Activated T-cell treated with anti-CD3 and anti-CD28 coated beads, Interleukin-2, amount 50 U/mL, for 24 hours (primary cell): ENCODE data around the gene PLK1.

Experiments
- DNase-seq: peaks from one replicate; pipeline ENCODE4 v3.0.0-alpha.2; 2020
- H3K27ac Mint-ChIP-seq: 2 replicates; pipeline ENCODE4 v1.8.0; 2020; ENCODE audit warnings: mild to moderate bottlenecking, mixed read lengths
- H3K27me3 Mint-ChIP-seq: 2 replicates; pipeline ENCODE4 v1.8.0; 2020; ENCODE audit warnings: mixed read lengths
- H3K36me3 Mint-ChIP-seq: 2 replicates; pipeline ENCODE4 v1.8.0; 2020; ENCODE audit warnings: low read depth, mixed read lengths
- H3K4me1 Mint-ChIP-seq: 2 replicates; pipeline ENCODE4 v1.8.0; 2020; ENCODE audit warnings: low read depth, mixed read lengths
- H3K4me3 Mint-ChIP-seq: 2 replicates; pipeline ENCODE4 v1.8.0; 2020; ENCODE audit warnings: mild to moderate bottlenecking, moderate library complexity, mixed read lengths
- H3K9me3 Mint-ChIP-seq: 2 replicates; pipeline ENCODE4 v1.8.0; 2020; ENCODE audit warnings: mixed read lengths

The PLK1 gene

DNA sequence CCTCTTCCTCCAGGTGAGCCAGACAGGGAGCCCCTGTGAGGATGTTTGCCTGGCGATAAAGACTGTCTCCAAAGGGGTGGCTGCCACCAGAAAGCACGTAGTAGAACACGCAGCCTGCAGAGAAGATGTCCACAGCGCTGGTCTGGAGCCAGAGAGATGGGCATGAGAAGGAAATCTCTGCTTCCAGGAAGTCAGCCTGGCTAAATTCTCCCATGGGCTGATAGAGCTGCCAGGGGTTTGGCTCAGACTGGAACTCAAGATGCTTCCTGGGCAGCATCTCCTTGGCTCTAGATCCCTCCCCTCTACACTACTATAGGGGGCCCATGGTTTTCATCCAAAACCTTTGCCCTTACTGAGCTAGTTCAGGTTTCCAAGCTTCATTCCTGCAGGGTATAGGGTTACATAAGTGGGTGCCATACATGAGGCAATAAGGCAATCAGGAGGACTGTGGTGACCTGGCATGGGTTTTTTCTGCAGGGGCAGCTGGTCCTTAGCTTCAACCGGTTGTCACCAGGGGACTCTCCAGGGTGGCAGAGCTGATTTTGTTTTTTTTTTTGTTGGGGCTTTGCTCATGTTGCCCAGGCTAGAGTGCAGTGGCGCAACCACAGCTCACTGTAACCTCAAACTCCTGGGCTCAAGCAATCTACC, 13.6 kb downstream of the PLK1 start:
- no peak overlapping the region for H3K4me3 Mint-ChIP-seq
- H3K36me3 Mint-ChIP-seq: peaks cover 51% of the 10 kb centered on the region
- H3K27me3 Mint-ChIP-seq: peaks cover 10% of the 10 kb centered on the region
- H3K27ac Mint-ChIP-seq: no peak overlapping the region
- H3K9me3 Mint-ChIP-seq: no peaks in the 10 kb centered on the region
- DNase-seq: no peak
- peaks cover 4% of the 10 kb centered on the region for H3K4me1 Mint-ChIP-seq

- Mint-ChIP-seq H3K4me1 (peaks cover 6% of the 10 kb centered on the region), H3K27ac (no peak overlapping the region), H3K27me3 (peaks cover 10% of the 10 kb centered on the region), H3K9me3 (no peaks in the 10 kb centered on the region), H3K4me3 (no peak overlapping the region), H3K36me3 (peaks cover 31% of the 10 kb centered on the region)
- DNase-seq: no peak
Measured at GRCh38 chr16:23694265-23694643, 15.6 kb downstream of the PLK1 start.

GRCh38 chr16:23694644-23695373, 16.1 kb downstream of the PLK1 start:
- DNase-seq: no peak
- H3K27me3 Mint-ChIP-seq: peaks cover 10% of the 10 kb centered on the region
- H3K9me3 Mint-ChIP-seq: no peaks in the 10 kb centered on the region
- peaks cover 6% of the 10 kb centered on the region for H3K4me1 Mint-ChIP-seq
- H3K36me3 Mint-ChIP-seq: peaks cover 26% of the 10 kb centered on the region
- H3K27ac Mint-ChIP-seq: no peak overlapping the region
- H3K4me3 Mint-ChIP-seq: no peak overlapping the region

- Mint-ChIP-seq H3K36me3 (peaks cover 16% of the 10 kb centered on the region), H3K27ac (no peak overlapping the region), H3K9me3 (no peaks in the 10 kb centered on the region), H3K27me3 (peaks cover 10% of the 10 kb centered on the region), H3K4me3 (no peak overlapping the region), H3K4me1 (peaks cover 6% of the 10 kb centered on the region)
- DNase-seq: no peak
Measured at GRCh38 chr16:23695756-23696155, 17.1 kb downstream of the PLK1 start.

- Mint-ChIP-seq H3K9me3 (peaks cover 9% of the 10 kb centered on the region), H3K4me1 (peaks cover 6% of the 10 kb centered on the region), H3K4me3 (no peak overlapping the region), H3K27me3 (peaks cover 19% of the 10 kb centered on the region), H3K27ac (no peak overlapping the region), H3K36me3 (no peaks in the 10 kb centered on the region)
- no peak for DNase-seq
Measured at GRCh38 chr16:23699100-23699499, 20.4 kb downstream of the PLK1 start.

DNA sequence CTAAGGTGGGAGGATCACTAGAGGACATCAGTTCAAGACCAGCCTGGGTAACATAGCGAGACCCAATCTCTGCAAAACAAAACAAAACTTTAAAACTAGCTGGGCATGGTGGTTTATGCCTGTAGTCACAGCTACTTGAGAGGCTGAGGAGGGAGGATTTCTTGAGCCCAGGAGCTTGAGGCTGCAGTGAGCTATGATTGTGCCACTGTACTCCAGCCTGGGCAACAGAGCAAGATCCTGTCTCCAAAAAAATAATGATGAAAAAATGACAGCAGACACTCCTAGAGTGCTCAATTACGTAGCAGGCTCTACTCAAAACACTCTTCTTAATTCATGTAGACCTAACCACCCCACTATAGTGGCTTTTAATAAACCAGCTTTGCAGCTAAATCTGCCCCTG, 21.4 kb downstream of the PLK1 start:
- Mint-ChIP-seq H3K4me1 (peaks cover 2% of the 10 kb centered on the region), H3K27me3 (peaks cover 12% of the 10 kb centered on the region), H3K4me3 (no peak overlapping the region), H3K36me3 (no peaks in the 10 kb centered on the region), H3K27ac (no peak overlapping the region), H3K9me3 (peaks cover 9% of the 10 kb centered on the region)
- no peak for DNase-seq

GRCh38 chr16:23700509-23700908, 21.8 kb downstream of the PLK1 start:
- Mint-ChIP-seq H3K27me3 (peaks cover 14% of the 10 kb centered on the region), H3K9me3 (peaks cover 9% of the 10 kb centered on the region), H3K4me3 (no peak overlapping the region), H3K4me1 (peaks cover 2% of the 10 kb centered on the region), H3K36me3 (no peaks in the 10 kb centered on the region), H3K27ac (no peak overlapping the region)
- no peak for DNase-seq

GRCh38 chr16:23701045-23701444, 22.4 kb downstream of the PLK1 start:
- DNase-seq: no peak
- Mint-ChIP-seq H3K9me3 (peaks cover 9% of the 10 kb centered on the region), H3K27me3 (peaks cover 19% of the 10 kb centered on the region), H3K27ac (no peak overlapping the region), H3K4me3 (no peak overlapping the region), H3K36me3 (no peaks in the 10 kb centered on the region), H3K4me1 (peaks cover 2% of the 10 kb centered on the region)

DNA sequence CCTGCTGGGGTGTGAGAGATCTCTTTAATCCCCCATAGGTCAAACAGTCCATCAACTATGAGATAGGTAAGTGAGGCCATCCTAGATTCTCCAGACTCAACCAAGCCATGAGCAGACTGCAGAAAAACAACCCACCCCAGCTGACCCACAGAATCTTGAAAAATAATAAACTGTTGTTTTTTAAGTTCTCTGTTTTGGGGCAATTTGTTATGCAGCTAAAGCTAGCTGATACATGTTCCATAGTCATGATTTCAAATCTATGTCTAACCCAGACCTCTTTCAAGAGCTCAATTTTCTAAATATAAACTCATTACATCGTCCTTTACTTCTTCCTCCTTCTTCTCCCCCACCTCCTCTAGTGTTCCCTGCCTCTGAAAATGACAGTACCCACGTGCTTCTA, 24.3 kb downstream of the PLK1 start:
- H3K9me3 Mint-ChIP-seq: peaks cover 9% of the 10 kb centered on the region
- DNase-seq: no peak
- no peaks in the 10 kb centered on the region for H3K36me3 Mint-ChIP-seq
- H3K4me3 Mint-ChIP-seq: no peak overlapping the region
- H3K4me1 Mint-ChIP-seq: peaks cover 2% of the 10 kb centered on the region
- H3K27ac Mint-ChIP-seq: no peak overlapping the region
- peaks cover 31% of the 10 kb centered on the region for H3K27me3 Mint-ChIP-seq

DNA sequence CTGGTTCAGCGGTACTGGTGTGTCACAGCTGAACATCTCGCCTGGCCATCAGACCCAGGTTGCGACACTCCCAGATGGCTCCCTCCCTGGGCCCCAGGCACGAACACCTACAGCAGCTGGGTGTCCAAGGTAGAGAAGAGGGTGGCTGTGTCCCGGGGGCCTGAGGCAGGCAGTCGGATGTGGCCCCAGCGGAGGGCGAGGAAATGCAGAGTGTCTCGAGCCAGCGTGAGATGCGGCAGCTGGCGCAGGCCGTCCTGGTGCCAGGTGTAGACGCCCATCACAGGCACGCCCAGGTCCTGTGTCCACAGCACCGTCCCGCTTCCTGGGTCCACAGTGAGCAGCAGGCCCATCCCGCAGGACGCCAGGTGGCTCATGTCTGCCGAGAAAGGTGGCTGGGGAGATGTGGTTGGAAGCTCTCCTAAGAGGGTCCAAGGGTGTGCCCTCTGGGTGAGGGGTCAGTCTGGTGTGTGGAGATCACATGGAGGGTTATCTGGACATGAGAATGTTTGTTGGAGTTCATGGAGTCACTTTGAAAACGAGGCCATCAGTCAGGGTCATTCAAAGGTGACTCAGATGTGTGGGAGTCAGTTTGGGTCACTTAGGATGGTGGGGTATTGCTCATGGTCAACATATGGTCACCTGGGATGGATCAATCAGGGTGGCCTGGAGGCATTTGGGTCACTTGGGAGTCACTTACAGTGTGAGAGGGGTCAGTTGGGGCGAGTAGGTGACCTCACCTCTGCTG, 26.3 kb downstream of the PLK1 start:
- H3K36me3 Mint-ChIP-seq: no peaks in the 10 kb centered on the region
- H3K4me3 Mint-ChIP-seq: no peak overlapping the region
- peaks cover 41% of the 10 kb centered on the region for H3K27me3 Mint-ChIP-seq
- H3K27ac Mint-ChIP-seq: no peak overlapping the region
- DNase-seq: no peak
- no peaks in the 10 kb centered on the region for H3K4me1 Mint-ChIP-seq
- peaks cover 22% of the 10 kb centered on the region for H3K9me3 Mint-ChIP-seq

GRCh38 chr16:23705517-23705902, 26.8 kb downstream of the PLK1 start:
- no peaks in the 10 kb centered on the region for H3K36me3 Mint-ChIP-seq
- no peak overlapping the region for H3K27ac Mint-ChIP-seq

DNA sequence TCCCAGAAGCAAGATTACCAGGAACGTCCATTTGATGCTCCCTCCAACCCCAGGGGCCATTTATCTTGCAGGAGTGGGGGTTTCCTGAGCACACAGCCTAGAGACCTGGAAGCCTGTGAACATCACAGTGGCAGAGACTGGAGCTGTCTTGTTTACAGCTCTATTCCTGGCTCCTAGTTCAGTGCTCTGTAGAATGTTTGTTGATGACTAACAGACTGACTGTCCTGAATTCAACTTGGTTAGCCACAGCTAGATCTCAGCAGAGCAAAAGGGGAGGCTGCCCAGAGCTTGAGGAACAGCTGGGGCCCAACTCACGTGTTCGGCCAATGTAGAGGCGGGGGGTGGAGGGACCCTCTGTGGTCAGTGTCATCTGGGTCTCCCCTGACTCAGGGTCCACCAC, 27.8 kb downstream of the PLK1 start:
- no peak overlapping the region for H3K4me3 Mint-ChIP-seq
- peaks cover 53% of the 10 kb centered on the region for H3K27me3 Mint-ChIP-seq
- no peaks in the 10 kb centered on the region for H3K4me1 Mint-ChIP-seq
- H3K9me3 Mint-ChIP-seq: peaks cover 28% of the 10 kb centered on the region
- DNase-seq: no peak
- no peak overlapping the region for H3K27ac Mint-ChIP-seq
- no peaks in the 10 kb centered on the region for H3K36me3 Mint-ChIP-seq

More at GRCh38 chr16:23705517-23705902, 26.8 kb downstream of the PLK1 start:
- Mint-ChIP-seq H3K27me3 (peaks cover 46% of the 10 kb centered on the region), H3K9me3 (peaks cover 28% of the 10 kb centered on the region), H3K4me3 (no peak overlapping the region), H3K4me1 (no peaks in the 10 kb centered on the region)
- no peak for DNase-seq

GRCh38 chr16:23709536-23709935, 30.8 kb downstream of the PLK1 start:
- Mint-ChIP-seq H3K9me3 (peaks cover 18% of the 10 kb centered on the region), H3K27me3 (peaks cover 71% of the 10 kb centered on the region), H3K4me1 (no peaks in the 10 kb centered on the region), H3K4me3 (no peak overlapping the region), H3K36me3 (no peaks in the 10 kb centered on the region), H3K27ac (no peak overlapping the region)
- no peak for DNase-seq

DNA sequence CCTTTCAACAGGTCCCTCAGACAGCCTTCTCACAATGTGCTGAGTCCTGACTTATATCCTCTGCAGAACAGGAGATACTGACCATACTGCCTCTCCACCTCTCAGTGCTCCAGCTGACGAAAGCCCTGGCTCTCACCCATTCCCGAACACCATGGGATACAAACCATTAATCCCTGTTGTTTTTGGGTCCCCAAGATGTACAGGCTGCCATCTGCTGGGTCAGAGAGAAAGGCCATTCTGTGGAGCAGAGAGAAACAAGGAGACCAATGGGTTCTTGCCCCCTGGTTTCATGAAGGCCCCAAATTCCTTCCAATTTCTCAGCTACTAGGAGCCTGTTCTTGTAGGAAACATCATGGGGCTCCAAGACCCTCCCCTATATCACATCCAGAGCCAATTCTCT, 31.3 kb downstream of the PLK1 start:
- H3K27ac Mint-ChIP-seq: no peak overlapping the region
- no peak overlapping the region for H3K4me3 Mint-ChIP-seq
- peaks cover 18% of the 10 kb centered on the region for H3K9me3 Mint-ChIP-seq
- peaks cover 74% of the 10 kb centered on the region for H3K27me3 Mint-ChIP-seq
- no peak for DNase-seq
- H3K36me3 Mint-ChIP-seq: no peaks in the 10 kb centered on the region
- no peaks in the 10 kb centered on the region for H3K4me1 Mint-ChIP-seq

DNA sequence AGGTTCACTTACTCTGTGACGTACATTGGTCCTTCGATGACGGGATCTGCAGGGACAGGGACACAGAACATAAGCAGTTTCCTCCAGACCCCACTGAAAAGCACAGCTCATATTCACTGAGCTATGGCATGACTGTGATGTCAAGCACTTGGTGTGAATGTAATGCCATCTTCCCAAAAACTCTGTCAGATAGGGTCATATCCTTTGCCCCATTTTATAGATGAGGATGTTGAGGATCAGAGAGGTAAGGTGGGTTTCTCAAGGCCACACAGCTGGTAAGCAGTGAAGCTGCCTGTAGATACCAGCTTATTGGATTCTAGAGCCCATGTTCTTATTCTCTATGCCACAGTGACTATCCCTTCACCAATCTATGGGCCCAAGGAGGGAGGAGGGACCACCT, 31.8 kb downstream of the PLK1 start:
- no peak for DNase-seq
- Mint-ChIP-seq H3K9me3 (peaks cover 18% of the 10 kb centered on the region), H3K27me3 (peaks cover 70% of the 10 kb centered on the region), H3K27ac (no peak overlapping the region), H3K36me3 (no peaks in the 10 kb centered on the region), H3K4me3 (no peak overlapping the region), H3K4me1 (no peaks in the 10 kb centered on the region)
